GM23248 (cell line): Measurements from ENCODE around the gene CMBL.

Source experiments
- EZH2 ChIP-seq: fragments of 200-600 bp; sonication (generic); IDR thresholded peaks from 2 replicates; pipeline ENCODE4 v1.6.1; 2018; ENCODE audit warnings: antibody characterized with exemption, mild to moderate bottlenecking; ENCODE audit not compliant: insufficient read depth, poor library complexity, severe bottlenecking
- EZH2phosphoT487 ChIP-seq: fragments of 200-600 bp; sonication (generic); IDR thresholded peaks from 2 replicates; pipeline ENCODE4 v1.6.1; 2018; ENCODE audit warnings: antibody characterized with exemption, moderate library complexity, mild to moderate bottlenecking, low read depth; ENCODE audit not compliant: insufficient read depth

- no peak for TF ChIP-seq EZH2
- TF ChIP-seq EZH2phosphoT487: no peak
These were observed 42.2 kb downstream of the CMBL start for GRCh38 chr5:10265245-10266109.
